Neural cell (in vitro differentiated cells): ENCODE results near the gene QSOX2. TPM values are rescaled to one million over a fixed set of nuclear protein-coding genes. Genes with fewer than 3 reads are reported as not detected.

Experiments used
- H2AFZ ChIP-seq: fragments of 200-600, 300-800 bp; sonication (generic), shearing (Covaris generic); 2 replicates; pipeline ENCODE4 v1.6.0; 2014; ENCODE audit warnings: low read depth, mild to moderate bottlenecking, antibody characterized with exemption, low read length, moderate library complexity
- H3F3A ChIP-seq: fragments of 200-600 bp; shearing (Covaris generic); 2 replicates; pipeline ENCODE4 v1.6.1; 2016; ENCODE audit warnings: mild to moderate bottlenecking, moderate library complexity, mixed read lengths, antibody characterized with exemption, low read length; ENCODE audit not compliant: insufficient read depth, poor library complexity, severe bottlenecking
- H3K27ac ChIP-seq: fragments of 200-600, 300-800 bp; sonication (generic), shearing (Covaris generic); 2 replicates; pipeline ENCODE4 v1.5.1; 2014; ENCODE audit warnings: mild to moderate bottlenecking, low read length, moderate library complexity
- H3K27me3 ChIP-seq: fragments of 300-800, 200-600 bp; sonication (generic), shearing (Covaris generic); 2 replicates; pipeline ENCODE4 v1.6.0; 2014; ENCODE audit warnings: mild to moderate bottlenecking, low read depth, low read length, moderate library complexity; ENCODE audit not compliant: insufficient read depth
- H3K36me3 ChIP-seq: fragments of 300-800, 200-600 bp; sonication (generic), shearing (Covaris generic); 2 replicates; pipeline ENCODE4 v1.5.1; 2014; ENCODE audit warnings: mild to moderate bottlenecking, antibody characterized with exemption, low read length, moderate library complexity; ENCODE audit not compliant: insufficient read depth
- H3K4me2 ChIP-seq: fragments of 300-800, 200-600 bp; sonication (generic), shearing (Covaris generic); 2 replicates; pipeline ENCODE4 v1.6.0; 2014; ENCODE audit warnings: mild to moderate bottlenecking, low read length
- H3K4me3 ChIP-seq: fragments of 300-800, 200-600 bp; sonication (generic), shearing (Covaris generic); 2 replicates; pipeline ENCODE4 v1.5.1; 2014; ENCODE audit warnings: mild to moderate bottlenecking, low read length, moderate library complexity
- H3K79me2 ChIP-seq: fragments of 200-600 bp; shearing (Covaris generic); replicated peaks from 2 replicates; pipeline ENCODE4 v1.6.0; 2014; ENCODE audit warnings: mild to moderate bottlenecking, low read length, moderate library complexity; ENCODE audit not compliant: insufficient read depth
- H3K9ac ChIP-seq: fragments of 300-800, 200-600 bp; sonication (generic), shearing (Covaris generic); 2 replicates; pipeline ENCODE4 v1.6.1; 2016; ENCODE audit warnings: mild to moderate bottlenecking, low read length, mixed read lengths
- H3K9me2 ChIP-seq: fragments of 200-600 bp; shearing (Covaris generic); 2 replicates; pipeline ENCODE4 v1.6.1; 2016; ENCODE audit warnings: mild to moderate bottlenecking, low read length, mixed read lengths; ENCODE audit not compliant: insufficient read depth
- H3K9me3 ChIP-seq: fragments of 200-600, 300-800 bp; sonication (generic), shearing (Covaris generic); 2 replicates; pipeline ENCODE4 v1.6.1; 2016; ENCODE audit warnings: mild to moderate bottlenecking, mixed run types, low read length, moderate library complexity, mixed read lengths
- H4K20me1 ChIP-seq: fragments of 200-600 bp; shearing (Covaris generic); 2 replicates; pipeline ENCODE4 v1.6.1; 2016; ENCODE audit warnings: mild to moderate bottlenecking, mixed run types; ENCODE audit not compliant: insufficient read depth
- CTCF ChIP-seq: fragments of 450-650 bp; IDR thresholded peaks from 2 replicates; pipeline ENCODE4 v1.5.1; 2014; ENCODE audit warnings: antibody characterized with exemption, mild to moderate bottlenecking, moderate library complexity; ENCODE audit not compliant: poor library complexity, severe bottlenecking
- EP300 ChIP-seq: fragments of 450-650 bp; conservative IDR thresholded peaks from 2 replicates; pipeline ENCODE4 v1.6.1; 2014; ENCODE audit warnings: antibody characterized with exemption, mild to moderate bottlenecking, moderate library complexity; ENCODE audit not compliant: poor library complexity, severe bottlenecking
- EZH2 ChIP-seq: fragments of 200-600, 300-800 bp; shearing (Covaris generic), sonication (generic); IDR thresholded peaks from 2 replicates; pipeline ENCODE4 v1.6.1; 2014; ENCODE audit warnings: antibody characterized with exemption, low read length, borderline replicate concordance, mild to moderate bottlenecking; ENCODE audit not compliant: insufficient read depth, poor library complexity, severe bottlenecking
- MXI1 ChIP-seq: fragments of 450-650 bp; conservative IDR thresholded peaks from 2 replicates; pipeline ENCODE4 v1.6.1; 2014; ENCODE audit warnings: antibody characterized with exemption, mild to moderate bottlenecking; ENCODE audit not compliant: poor library complexity, severe bottlenecking
- POLR2AphosphoS5 ChIP-seq: IDR thresholded peaks from 2 replicates; pipeline ENCODE4 v1.6.1; 2012
- RAD21 ChIP-seq: fragments of 450-650 bp; conservative IDR thresholded peaks from 2 replicates; pipeline ENCODE4 v1.6.1; 2014; ENCODE audit warnings: antibody characterized with exemption, mild to moderate bottlenecking, moderate library complexity
- REST ChIP-seq: IDR thresholded peaks from 2 replicates; pipeline ENCODE4 v1.6.1; 2012; ENCODE audit warnings: borderline replicate concordance
- SMC3 ChIP-seq: fragments of 450-650 bp; conservative IDR thresholded peaks from 2 replicates; pipeline ENCODE4 v1.6.1; 2014; ENCODE audit warnings: antibody characterized with exemption, mild to moderate bottlenecking, moderate library complexity; ENCODE audit not compliant: poor library complexity
- TAF1 ChIP-seq: IDR thresholded peaks from 2 replicates; pipeline ENCODE4 v1.6.1; 2012; ENCODE audit warnings: low read depth
- polyA plus RNA-seq: library from polyadenylated mRNA; depleted of rRNA; stranded (reverse); fragments of >200 nt; gene quantifications from 2 replicates; pipeline ENCODE4 v1.2.3, GENCODE V29; 2014

Gene QSOX2
- polyA plus RNA-seq, 1 donor from 2014 or later = 20.7 TPM

- H3K36me3 ChIP-seq = no peaks in the 10 kb centered on the region
- no peaks in the 10 kb centered on the region for H3F3A ChIP-seq
- no peaks in the 10 kb centered on the region for H3K9me2 ChIP-seq
- no peaks in the 10 kb centered on the region for H4K20me1 ChIP-seq
- H3K9me3 ChIP-seq = no peaks in the 10 kb centered on the region
- H3K4me2 ChIP-seq = no peak overlapping the region
- TF ChIP-seq TAF1 (no peak), POLR2AphosphoS5 (no peak), EP300 (no peak), RAD21 (no peak), REST (no peak), CTCF (no peak), SMC3 (no peak), MXI1 (no peak), EZH2 (no peak)
- no peak overlapping the region for H3K4me3 ChIP-seq
- no peak overlapping the region for H2AFZ ChIP-seq
- no peaks in the 10 kb centered on the region for H3K27me3 ChIP-seq
- H3K27ac ChIP-seq = no peak overlapping the region
- H3K79me2 ChIP-seq = no peaks in the 10 kb centered on the region
- H3K9ac ChIP-seq = no peak overlapping the region
Observed at GRCh38 chr9:136230365-136230764, 15.2 kb downstream of the QSOX2 start.

- Histone ChIP-seq H2AFZ (no peak overlapping the region), H3F3A (no peaks in the 10 kb centered on the region), H3K27ac (no peak overlapping the region), H3K27me3 (no peaks in the 10 kb centered on the region), H3K4me2 (no peak overlapping the region), H3K79me2 (no peaks in the 10 kb centered on the region), H3K4me3 (no peak overlapping the region), H3K9me3 (no peaks in the 10 kb centered on the region), H4K20me1 (no peaks in the 10 kb centered on the region), H3K9ac (no peak overlapping the region), H3K36me3 (no peaks in the 10 kb centered on the region), H3K9me2 (no peaks in the 10 kb centered on the region)
- TF ChIP-seq POLR2AphosphoS5 = no peak
- TF ChIP-seq EP300 = no peak
- TF ChIP-seq TAF1 = no peak
- no peak for TF ChIP-seq SMC3
- TF ChIP-seq EZH2 = no peak
- TF ChIP-seq CTCF = no peak
- no peak for TF ChIP-seq MXI1
- TF ChIP-seq REST = no peak
- no peak for TF ChIP-seq RAD21
Observed at GRCh38 chr9:136229096-136230065, 16.2 kb downstream of the QSOX2 start.
